Measurements from ENCODE around the gene C1orf146.

GRCh38 chr1:92274939-92275338 lies 57.2 kb downstream of the C1orf146 start:
- TF ChIP-seq CTCF (IDR thresholded peaks at IDR 0.05): no peak
- TF ChIP-seq EZH2 (IDR thresholded peaks at IDR 0.05): no peak
